Activated CD8-positive, alpha-beta memory T cell treated with anti-CD3 and anti-CD28 coated beads, Interleukin-2, amount 50 U/mL, for 48 hours (primary cell): Measurements from ENCODE around the gene FST.

Experiments used
- DNase-seq: peaks from one replicate; pipeline ENCODE4 v3.0.0-alpha.2; 2020

Gene FST

GRCh38 chr5:53475320-53475719 lies 5.1 kb upstream of the FST start:
- no peak for DNase-seq

GRCh38 chr5:53476019-53476418 lies 4.4 kb upstream of the FST start:
- no peak for DNase-seq

GRCh38 chr5:53476531-53477480 lies 3.6 kb upstream of the FST start:
- DNase-seq: no peak

- peak; percentile 57 for DNase-seq
Observed at GRCh38 chr5:53478411-53479044, 1.9 kb upstream of the FST start.

GRCh38 chr5:53479045-53479589 lies 1.3 kb upstream of the FST start:
- no peak for DNase-seq

- DNase-seq: peak; percentile 68
Observed at GRCh38 chr5:53479590-53480415, 626 bp upstream of the FST start.

- no peak for DNase-seq
Observed at GRCh38 chr5:53481159-53481886, 894 bp downstream of the FST start.

GRCh38 chr5:53481887-53482716 lies 1.7 kb downstream of the FST start:
- DNase-seq: peak; percentile 85

- peak; percentile 62 for DNase-seq
Observed at GRCh38 chr5:53482717-53483638, 2.5 kb downstream of the FST start.

- DNase-seq: no peak
Observed at GRCh38 chr5:53487436-53487835, 7.0 kb downstream of the FST start.

GRCh38 chr5:53488195-53488722 lies 7.8 kb downstream of the FST start:
- no peak for DNase-seq

- DNase-seq: no peak
Observed at GRCh38 chr5:53490747-53491146, 10.3 kb downstream of the FST start.

GRCh38 chr5:53501054-53501453 lies 20.6 kb downstream of the FST start:
- DNase-seq: no peak

- no peak for DNase-seq
Observed at GRCh38 chr5:53503562-53504218, 23.3 kb downstream of the FST start.

- no peak for DNase-seq
Observed at GRCh38 chr5:53507013-53507412, 26.6 kb downstream of the FST start.

GRCh38 chr5:53508125-53508524 lies 27.7 kb downstream of the FST start:
- DNase-seq: no peak

GRCh38 chr5:53512539-53512938 lies 32.1 kb downstream of the FST start:
- DNase-seq: no peak

- no peak for DNase-seq
Observed at GRCh38 chr5:53515988-53516387, 35.6 kb downstream of the FST start.

- DNase-seq: no peak
Observed at GRCh38 chr5:53520813-53521212, 40.4 kb downstream of the FST start.
